Upper lobe of left lung (tissue), 4 donors: ENCODE data around the gene ZNF507.

Source experiments
- POLR2A ChIP-seq, 4 donors: fragments of 450-650 bp; IDR thresholded peaks; one replicate each; pipeline ENCODE4 v1.5.1; 2016 to 2017; ENCODE audit warnings: antibody characterized with exemption in 4 of 4, mild to moderate bottlenecking in 2 of 4
- POLR2AphosphoS5 ChIP-seq, 2 donors: sonication (generic); formaldehyde crosslinking; IDR thresholded peaks; one replicate each; pipeline ENCODE4 v1.5.1; 2017; ENCODE audit warnings: antibody characterized with exemption in 2 of 2
- TF ChIP-seq, protein P1 (sequence below), 6 experiments: fragments of 450-650 bp in 4 of 6; fragments of 200-600 bp in 2 of 6; sonication (generic) in 2 of 6; IDR thresholded peaks; one replicate each; pipeline ENCODE4 v1.5.1; 2016 to 2019; ENCODE audit warnings: antibody characterized with exemption in 6 of 6

- TF ChIP-seq, protein P1, sequence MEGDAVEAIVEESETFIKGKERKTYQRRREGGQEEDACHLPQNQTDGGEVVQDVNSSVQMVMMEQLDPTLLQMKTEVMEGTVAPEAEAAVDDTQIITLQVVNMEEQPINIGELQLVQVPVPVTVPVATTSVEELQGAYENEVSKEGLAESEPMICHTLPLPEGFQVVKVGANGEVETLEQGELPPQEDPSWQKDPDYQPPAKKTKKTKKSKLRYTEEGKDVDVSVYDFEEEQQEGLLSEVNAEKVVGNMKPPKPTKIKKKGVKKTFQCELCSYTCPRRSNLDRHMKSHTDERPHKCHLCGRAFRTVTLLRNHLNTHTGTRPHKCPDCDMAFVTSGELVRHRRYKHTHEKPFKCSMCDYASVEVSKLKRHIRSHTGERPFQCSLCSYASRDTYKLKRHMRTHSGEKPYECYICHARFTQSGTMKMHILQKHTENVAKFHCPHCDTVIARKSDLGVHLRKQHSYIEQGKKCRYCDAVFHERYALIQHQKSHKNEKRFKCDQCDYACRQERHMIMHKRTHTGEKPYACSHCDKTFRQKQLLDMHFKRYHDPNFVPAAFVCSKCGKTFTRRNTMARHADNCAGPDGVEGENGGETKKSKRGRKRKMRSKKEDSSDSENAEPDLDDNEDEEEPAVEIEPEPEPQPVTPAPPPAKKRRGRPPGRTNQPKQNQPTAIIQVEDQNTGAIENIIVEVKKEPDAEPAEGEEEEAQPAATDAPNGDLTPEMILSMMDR (IDR thresholded peaks at IDR 0.05), result no peak
- no peak for TF ChIP-seq POLR2AphosphoS5 (IDR thresholded peaks at IDR 0.05)
- TF ChIP-seq POLR2A (IDR thresholded peaks at IDR 0.05), result no peak
Measured at GRCh38 chr19:32415669-32416068, 70.3 kb downstream of the ZNF507 start.
